H1 (cell line): Measurements from ENCODE around the gene MAN2A1. TPM values are rescaled to one million over a fixed set of nuclear protein-coding genes. Genes with fewer than 3 reads are reported as not detected.

Experiments used
- ATF3 ChIP-seq: IDR thresholded peaks from 2 replicates; pipeline ENCODE4 v1.6.1; 2011; ENCODE audit warnings: low read depth, mild to moderate bottlenecking, low read length; ENCODE audit not compliant: insufficient read depth
- POLR2AphosphoS5 ChIP-seq: IDR thresholded peaks from 2 replicates; pipeline ENCODE4 v1.6.1; 2011; ENCODE audit warnings: low read depth, low read length
- RXRA ChIP-seq: IDR thresholded peaks from 2 replicates; pipeline ENCODE4 v1.6.1; 2011; ENCODE audit warnings: low read depth, mild to moderate bottlenecking, low read length, moderate library complexity; ENCODE audit not compliant: insufficient read depth
- SAP30 ChIP-seq: fragments of 300-600 bp; sonication (generic); IDR thresholded peaks from 2 replicates; pipeline ENCODE4 v1.7.1; 2012; ENCODE audit warnings: low read length, moderate library complexity, mild to moderate bottlenecking, inconsistent platforms; ENCODE audit not compliant: insufficient read depth, insufficient replicate concordance
- SP1 ChIP-seq: IDR thresholded peaks from 2 replicates; pipeline ENCODE4 v1.6.1; 2011; ENCODE audit warnings: low read depth, low read length
- TAF7 ChIP-seq: optimal IDR thresholded peaks from 2 replicates; pipeline ENCODE3; 2011; ENCODE audit warnings: low read depth, mild to moderate bottlenecking, inconsistent platforms, low read length, moderate library complexity, borderline replicate concordance
- TBP ChIP-seq: IDR thresholded peaks from 2 replicates; pipeline ENCODE4 v1.6.1; 2011; ENCODE audit warnings: low read depth, low read length, improper control_type of control experiment
- polyA plus RNA-seq, 7 experiments: library from polyadenylated mRNA; depleted of rRNA in 3 of 7; stranded (reverse) in 5 of 7; unstranded in 2 of 7; fragments of >200 nt in 5 of 7; fragments of 200-250 nt in 2 of 7; gene quantifications; 1 replicate in 5 of 7; 2 replicates in 1 of 7; 4 replicates in 1 of 7; pipeline versions ENCODE4 v1.2.1 to v1.2.3, GENCODE V29; 2011 to 2013; ENCODE audit warnings: missing spikeins in 2 of 7, mixed read lengths in 2 of 7
- total RNA-seq: library from RNA; stranded (reverse); fragmentation: NEBNext Ultra II Directional; extraction: Animal tissue kit (Norgen Biotek cat#: 25700); gene quantifications from 2 replicates; pipeline ENCODE4 v1.2.1, GENCODE V29; 2021

The MAN2A1 gene
- total and polyA plus RNA-seq, 2 of the 8 experiments (the other 6 are each of a cell fraction or from before 2014, with no cell fraction given), result 29.1 to 102 TPM

- no peak for TF ChIP-seq RXRA
- no peak for TF ChIP-seq SP1
- no peak for TF ChIP-seq POLR2AphosphoS5
- TF ChIP-seq ATF3, result no peak
- no peak for TF ChIP-seq TAF7
- no peak for TF ChIP-seq TBP
- no peak for TF ChIP-seq SAP30
These were observed 169.8 kb downstream of the MAN2A1 start (continued) for GRCh38 chr5:109859537-109859936.
